Activated CD4-positive, CD25-positive, alpha-beta regulatory T cell treated with anti-CD3 and anti-CD28 coated beads, Interleukin-2, amount 50 U/mL, for 16 hours (primary cell): ENCODE data around the gene EIF5.
A peak's percentile ranks its signal among the peaks of the same experiment; 100 is the strongest.

Experiments
- DNase-seq: peaks from one replicate; pipeline ENCODE4 v3.0.0-alpha.2; 2020; ENCODE audit warnings: low read depth, low spot score

The EIF5 gene

GRCh38 chr14:103333754-103334643 is at the start of gene EIF5:
EIF5 (plus strand) TSS chr14:103334237; CDS start chr14:103335861, 1,624 bp downstream.
- peak; percentile 99 for DNase-seq

GRCh38 chr14:103284574-103285467 is 49.2 kb upstream of the EIF5 start:
- no peak for DNase-seq

- DNase-seq: no peak
These were observed 47.6 kb upstream of the EIF5 start for GRCh38 chr14:103286460-103286859.

- no peak for DNase-seq
These were observed 46.8 kb upstream of the EIF5 start for GRCh38 chr14:103286968-103287850.

GRCh38 chr14:103288076-103288766 is 45.8 kb upstream of the EIF5 start:
- no peak for DNase-seq

- no peak for DNase-seq
These were observed 44.0 kb upstream of the EIF5 start for GRCh38 chr14:103290056-103290455.

GRCh38 chr14:103290494-103290893 is 43.5 kb upstream of the EIF5 start:
- no peak for DNase-seq

- no peak for DNase-seq
These were observed 43.1 kb upstream of the EIF5 start for GRCh38 chr14:103290961-103291360.

GRCh38 chr14:103292426-103293374 is 41.3 kb upstream of the EIF5 start:
- DNase-seq: peak; percentile 52

- DNase-seq: no peak
These were observed 40.6 kb upstream of the EIF5 start for GRCh38 chr14:103293465-103293864.

GRCh38 chr14:103294091-103294490 is 39.9 kb upstream of the EIF5 start:
- DNase-seq: no peak

- DNase-seq: no peak
These were observed 38.0 kb upstream of the EIF5 start for GRCh38 chr14:103296007-103296406.

- DNase-seq: no peak
These were observed 37.0 kb upstream of the EIF5 start for GRCh38 chr14:103296987-103297386.

GRCh38 chr14:103298620-103299019 is 35.4 kb upstream of the EIF5 start:
- DNase-seq: no peak

GRCh38 chr14:103301512-103302354 is 32.3 kb upstream of the EIF5 start:
- no peak for DNase-seq

- DNase-seq: no peak
These were observed 31.1 kb upstream of the EIF5 start for GRCh38 chr14:103302966-103303365.

- no peak for DNase-seq
These were observed 29.3 kb upstream of the EIF5 start for GRCh38 chr14:103304706-103305105.

GRCh38 chr14:103308717-103309616 is 25.1 kb upstream of the EIF5 start:
- DNase-seq: no peak
